Measurements from ENCODE around the gene ARL10.

ARL10 gene

DNA sequence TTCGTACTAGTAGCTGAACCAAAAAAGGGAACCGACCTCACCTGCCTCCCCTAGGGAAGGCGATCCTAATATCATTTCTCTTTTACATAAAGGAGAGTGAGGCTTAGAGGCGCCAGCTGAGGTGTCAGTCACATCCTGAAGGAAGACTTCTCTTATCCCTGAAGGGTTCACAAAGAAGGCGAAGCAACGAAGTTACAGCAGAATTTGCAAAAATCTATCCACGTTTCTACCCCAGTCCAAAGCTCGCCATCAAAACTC lies 3.1 kb upstream of the ARL10 start:
- DNase-seq, result no peak

DNA sequence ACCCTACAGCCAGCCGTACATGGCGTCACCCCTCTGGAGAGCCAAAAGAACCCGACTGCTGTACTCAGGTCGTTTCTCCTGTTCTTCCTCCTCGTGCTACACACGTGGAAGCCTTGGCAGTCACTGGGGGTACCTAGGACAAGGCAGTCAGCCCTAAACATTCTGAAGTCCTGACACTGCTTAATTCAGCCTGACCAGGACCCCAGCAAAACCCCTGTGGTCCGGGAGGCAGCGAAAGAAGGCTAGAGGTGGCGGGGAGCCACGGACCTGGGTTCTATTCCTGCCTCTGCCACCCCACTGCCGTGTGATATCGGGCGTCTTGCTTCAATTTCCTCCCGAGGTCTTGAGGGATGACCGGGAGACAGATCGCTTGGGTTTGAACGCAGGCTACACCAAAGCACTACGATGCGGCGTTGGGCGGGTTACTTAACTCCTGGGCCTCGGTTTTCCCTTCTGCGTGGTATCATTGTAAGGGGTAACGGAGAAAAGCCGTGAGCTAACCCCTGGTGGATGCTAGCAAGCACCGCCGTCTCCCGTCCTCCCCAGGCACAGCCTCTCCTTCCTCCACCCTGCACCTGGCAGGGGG lies 429 bp upstream of the ARL10 start:
- no peak for DNase-seq

DNA sequence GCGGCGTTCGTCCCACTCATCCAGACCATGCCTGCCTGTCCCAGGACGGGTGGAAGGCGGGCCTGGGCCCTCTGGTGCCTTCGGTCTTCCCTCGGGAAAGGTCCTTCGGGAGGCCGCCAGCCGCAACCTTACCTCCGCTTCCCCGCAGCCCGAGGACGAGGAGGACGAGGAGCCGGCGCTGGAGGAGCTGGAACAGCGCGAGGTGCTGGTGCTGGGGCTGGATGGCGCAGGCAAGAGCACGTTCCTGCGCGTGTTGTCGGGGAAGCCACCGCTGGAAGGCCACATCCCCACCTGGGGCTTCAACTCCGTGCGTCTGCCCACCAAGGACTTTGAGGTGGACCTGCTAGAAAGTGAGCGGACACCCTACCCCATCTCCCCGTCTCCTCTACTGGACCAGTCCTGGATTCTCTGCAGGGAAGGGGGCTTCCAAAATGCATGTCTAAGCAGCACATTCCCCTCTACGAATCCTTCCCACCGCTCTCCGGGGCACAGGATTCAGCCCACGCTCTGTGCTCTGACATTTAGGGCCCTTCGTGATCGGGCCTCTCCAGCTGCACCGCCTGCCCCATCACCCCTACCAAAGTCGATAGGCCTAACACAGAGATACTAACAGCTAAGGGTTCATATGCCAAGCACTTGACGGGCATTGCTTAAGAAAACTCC lies 1.1 kb downstream of the ARL10 start:
- DNase-seq, result no peak

DNA sequence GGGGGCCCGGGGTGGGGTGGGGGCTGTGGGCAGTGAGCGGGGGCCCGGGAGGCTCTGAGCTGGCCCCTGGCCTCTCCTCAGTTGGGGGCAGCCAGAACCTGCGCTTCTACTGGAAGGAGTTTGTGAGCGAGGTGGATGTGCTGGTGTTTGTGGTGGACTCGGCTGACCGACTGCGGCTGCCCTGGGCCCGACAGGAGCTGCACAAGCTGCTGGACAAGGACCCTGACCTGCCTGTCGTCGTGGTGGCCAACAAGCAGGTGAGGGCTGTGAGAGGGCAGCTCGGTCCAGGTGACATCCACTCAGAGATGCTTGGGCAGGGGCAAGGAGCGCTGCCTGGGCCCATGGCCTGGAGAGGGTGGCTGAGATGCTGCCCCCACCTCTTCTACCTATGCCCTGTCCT lies 3.4 kb downstream of the ARL10 start:
- DNase-seq, result no peak

DNA sequence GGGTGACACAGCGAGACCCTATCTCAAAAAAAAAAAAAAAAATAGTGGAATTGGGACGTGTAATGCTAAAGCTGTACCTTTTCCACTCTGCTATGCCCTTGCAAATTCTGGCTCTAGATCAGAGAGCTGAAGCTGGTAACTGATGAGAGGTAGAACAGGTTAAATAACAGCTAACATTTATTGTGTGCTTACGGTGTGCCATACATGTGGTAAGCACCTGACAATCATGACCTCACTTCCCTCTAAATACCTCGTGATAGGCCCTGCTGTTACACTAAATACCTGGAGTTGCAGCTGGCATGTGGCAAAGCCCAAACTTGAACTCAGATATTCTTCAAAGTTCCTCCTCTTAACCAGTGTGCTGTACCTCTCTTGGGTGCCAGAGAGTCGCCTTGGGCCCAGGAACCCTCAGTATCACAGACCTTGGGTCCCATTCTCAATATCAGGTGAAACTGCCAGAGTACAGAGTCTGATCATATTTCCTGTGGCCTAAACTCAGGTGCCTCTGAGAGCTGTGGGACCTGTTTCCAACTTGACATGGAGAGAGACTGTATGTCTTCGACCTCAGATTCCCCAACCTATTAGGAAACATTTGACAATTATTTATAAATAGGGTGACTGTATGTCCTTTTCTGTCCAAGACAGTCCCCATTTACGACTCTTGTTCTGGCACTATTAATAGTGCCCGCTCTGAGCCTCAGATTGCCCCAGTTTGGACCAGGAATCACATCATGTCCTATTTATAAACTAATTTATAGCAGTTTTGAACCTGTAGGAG lies 4.8 kb downstream of the ARL10 start:
- DNase-seq, result no peak

DNA sequence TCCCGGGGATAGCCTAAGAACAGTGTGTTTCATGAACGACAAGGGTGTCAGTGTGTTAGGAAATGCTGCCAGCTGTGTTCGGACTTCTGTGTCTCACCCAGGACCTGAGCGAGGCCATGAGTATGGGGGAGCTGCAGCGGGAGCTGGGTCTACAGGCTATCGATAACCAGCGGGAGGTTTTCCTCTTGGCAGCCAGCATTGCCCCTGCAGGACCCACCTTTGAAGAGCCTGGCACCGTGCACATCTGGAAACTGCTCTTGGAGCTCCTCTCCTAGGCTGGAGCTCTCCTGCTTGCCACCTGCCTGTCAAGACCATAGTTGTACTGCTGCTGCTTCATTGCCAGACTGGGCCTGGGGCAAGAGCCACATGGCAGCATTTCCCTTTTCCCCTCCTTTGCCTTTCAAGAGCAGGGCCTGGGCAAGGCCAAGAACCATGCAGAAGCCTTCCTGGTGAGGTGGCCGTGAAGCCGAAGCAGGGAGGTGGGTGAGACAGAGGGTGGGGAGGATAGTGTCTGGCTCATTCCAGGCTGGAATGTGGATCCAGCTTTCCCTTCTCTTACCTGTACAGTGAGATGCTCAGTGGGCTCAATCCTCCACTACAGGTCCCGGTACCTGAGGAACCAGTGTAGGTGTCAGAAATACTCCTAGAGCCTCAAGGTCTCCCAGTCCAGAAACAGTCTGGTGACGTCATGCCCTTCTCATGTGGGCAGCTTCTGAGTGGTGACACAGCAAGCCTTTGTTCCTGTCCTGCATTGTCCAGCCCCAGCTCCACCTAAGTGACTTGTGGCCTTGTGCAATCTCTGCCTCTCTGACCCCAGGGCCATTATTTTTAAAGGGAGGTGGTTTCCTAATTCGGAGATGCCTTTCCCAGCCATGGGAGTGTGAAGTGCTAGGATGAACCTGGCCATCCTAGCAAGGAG lies 6.6 kb downstream of the ARL10 start:
- DNase-seq, result no peak

DNA sequence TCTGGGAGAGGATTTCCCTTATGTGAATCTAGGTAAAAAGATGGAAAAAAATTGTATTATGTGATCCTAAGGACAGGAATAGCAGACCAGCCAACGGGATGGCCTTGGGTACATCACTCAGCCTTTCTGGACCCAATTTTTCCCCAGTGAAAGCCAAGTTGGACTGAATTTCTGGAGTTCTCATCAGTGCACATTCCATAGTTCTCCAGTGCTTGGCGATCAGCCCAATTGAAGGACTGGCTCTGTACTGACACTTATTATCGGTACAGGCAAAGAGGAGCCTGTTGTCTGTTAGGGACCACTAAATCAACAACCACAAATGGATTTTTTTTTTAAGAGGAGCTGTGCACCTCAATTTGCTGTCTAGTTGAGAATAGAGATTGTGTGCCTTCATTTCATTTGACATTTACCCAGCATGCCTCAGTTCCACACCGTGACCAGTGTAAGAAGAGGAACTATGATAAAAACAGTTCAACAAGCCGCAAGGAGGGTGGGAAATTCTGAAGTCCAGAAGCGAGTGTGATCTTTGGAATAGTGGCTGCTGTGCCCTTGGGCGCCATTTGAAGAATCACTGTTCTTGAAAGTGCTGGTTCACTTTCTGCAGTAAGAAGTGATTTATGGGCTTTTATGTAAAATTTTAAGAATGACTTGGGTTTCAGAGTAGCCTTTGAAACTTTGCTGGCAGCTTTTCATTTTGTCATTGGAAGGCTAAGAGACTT lies 8.0 kb downstream of the ARL10 start:
- no peak for DNase-seq

DNA sequence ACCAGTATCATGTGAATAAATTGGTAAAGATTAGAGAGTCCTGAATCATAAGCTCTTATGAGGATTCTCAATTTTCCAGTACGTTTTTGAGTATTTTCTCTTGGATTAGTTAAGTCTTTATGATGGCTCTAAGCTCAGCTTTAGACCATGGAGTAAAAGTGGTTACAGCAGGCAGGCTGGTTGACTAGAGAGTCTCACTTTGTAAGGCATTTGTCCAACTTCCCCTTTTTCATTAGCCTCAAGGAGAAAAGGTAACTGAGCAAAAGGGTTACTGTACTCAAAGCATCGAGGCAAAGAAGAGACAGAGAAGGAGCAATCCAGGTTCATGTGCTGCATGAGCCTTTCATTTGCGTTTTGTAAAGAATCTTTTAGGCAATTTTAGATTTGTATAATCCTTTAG lies 14.6 kb downstream of the ARL10 start:
- no peak for DNase-seq

DNA sequence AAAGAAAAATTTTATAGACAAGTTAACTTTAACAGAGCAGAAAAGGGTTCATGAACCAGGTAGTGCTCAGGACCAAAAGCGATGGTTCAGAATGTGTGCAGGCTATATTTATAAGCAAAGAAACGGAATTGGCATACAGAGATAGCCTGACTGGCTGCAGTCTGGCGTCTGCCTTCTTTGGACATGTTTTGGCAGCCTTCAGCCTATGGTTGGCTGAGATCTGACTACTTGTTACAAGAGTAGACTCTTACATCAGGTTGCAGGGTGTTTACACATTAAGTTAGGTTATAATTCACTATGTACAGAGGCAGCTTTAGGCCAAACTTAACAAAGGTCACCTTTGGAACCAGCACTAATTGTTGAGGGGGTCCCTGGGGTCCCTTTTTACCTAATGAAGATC lies 16.1 kb downstream of the ARL10 start:
- no peak for DNase-seq

DNA sequence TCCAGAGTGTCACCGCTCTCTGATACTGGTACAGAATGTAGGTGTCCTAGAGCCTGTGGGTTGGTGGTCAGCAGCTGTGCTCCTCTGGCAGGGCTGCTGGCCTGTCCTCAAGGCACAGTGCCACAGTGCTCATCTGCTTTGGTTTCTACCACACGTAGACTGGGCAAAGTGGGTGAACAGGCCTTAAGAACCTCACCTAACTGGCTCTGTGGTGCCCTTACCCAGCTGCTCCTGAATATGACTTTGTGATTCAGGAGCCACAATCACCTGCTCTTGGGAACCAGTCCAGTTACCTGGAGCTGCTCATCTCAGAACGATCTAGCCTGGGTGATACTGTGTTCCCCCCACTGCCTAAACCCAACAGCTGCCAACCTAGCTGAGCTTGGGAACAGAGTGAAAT lies 16.7 kb downstream of the ARL10 start:
- no peak for DNase-seq

DNA sequence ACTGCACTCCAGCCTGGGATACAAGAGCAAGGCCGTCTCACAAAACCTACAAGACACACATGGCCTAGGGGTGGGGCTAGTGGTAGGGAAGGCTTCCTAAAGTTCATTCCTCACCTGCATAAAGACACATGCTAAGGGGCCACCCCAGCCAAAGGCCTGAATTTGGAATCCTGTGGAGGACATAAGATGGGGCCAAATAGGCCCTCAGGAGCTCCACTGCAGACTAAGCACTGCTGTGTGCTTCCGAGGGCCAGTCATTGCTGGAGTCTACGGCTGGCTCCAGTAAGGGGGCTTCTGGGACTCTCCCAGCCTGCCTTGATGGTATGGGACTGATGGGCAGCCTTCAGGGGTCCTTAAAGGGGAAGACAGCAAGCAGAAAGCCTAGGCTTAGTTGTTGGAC lies 17.4 kb downstream of the ARL10 start:
- DNase-seq, result no peak

DNA sequence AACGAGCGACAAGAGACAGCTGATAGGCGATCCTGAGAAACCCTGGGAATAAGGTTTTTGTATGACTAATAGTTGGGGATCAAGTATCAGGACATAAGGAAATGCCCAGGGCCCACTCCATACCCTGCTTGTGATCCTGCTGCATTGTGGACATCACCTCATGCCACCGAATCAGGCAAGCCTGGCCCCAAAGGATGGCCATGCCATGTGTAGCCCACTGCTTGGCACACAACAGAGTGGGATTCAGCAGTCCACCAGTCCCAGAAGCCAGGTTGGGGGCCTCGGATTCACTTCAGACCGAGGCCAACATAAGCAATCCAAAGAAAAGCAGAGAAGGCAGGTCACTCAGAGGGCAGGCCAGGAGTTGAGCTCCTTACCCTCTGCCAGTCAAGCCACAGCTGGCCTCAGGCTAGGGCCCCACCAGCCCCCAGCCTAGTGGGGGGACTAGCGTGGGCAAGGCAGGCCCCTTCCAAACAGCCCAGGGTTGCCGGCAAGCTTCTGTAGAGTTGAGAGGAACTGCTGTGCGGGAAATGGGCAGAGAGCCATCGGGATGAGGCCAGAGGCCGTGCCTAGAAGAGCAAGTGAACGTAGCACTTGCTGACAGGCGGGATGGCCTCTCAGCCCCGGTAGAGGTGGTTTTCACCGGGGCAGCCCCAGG lies 18.1 kb downstream of the ARL10 start:
- DNase-seq, result no peak

DNA sequence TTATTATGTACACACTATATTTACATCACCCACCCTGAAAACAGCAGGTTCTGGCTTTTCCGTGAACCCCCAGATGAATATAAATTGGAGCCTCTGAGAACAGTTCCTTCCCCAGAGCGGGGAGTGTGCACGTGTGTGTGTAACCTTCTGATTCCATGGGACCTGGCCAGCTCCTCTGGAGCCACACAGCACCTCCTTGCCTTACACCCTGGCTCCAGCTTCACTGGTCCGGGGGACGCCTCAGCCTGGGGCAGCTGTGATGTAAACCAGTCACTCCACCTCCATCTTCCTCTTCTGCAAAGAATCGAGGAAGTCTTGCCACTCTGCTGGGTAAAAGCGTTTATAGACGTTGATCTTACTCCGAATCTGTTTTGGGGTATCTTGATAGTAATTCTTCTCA lies 18.7 kb downstream of the ARL10 start:
- DNase-seq, result no peak

DNA sequence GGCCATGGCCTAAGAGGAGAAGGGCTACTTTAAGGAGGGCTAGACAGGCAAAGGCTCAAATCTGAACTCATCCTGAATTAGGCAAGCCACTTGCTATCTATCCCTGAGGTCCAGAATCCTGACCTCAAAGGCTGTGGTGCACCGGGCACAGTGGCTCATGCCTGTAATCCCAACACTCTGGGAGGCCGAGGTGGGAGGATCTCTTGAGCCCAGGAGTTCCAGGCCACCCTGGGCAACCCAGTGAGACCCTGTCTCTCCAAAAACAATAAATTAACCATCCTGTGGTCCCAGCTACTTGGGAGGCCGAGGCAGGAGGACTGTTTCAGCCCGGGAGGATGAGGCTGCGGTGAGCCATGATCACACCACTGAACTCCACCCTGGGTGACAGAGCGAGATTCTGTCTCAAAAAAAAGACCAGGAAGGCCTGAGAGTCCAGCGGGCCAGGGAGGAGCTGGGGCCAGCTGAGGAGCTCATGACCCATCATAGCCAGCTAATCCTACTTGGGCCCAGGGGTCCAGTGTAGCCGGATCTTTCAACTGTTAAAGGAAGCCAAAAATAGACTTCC lies 19.2 kb downstream of the ARL10 start:
- DNase-seq, result no peak

DNA sequence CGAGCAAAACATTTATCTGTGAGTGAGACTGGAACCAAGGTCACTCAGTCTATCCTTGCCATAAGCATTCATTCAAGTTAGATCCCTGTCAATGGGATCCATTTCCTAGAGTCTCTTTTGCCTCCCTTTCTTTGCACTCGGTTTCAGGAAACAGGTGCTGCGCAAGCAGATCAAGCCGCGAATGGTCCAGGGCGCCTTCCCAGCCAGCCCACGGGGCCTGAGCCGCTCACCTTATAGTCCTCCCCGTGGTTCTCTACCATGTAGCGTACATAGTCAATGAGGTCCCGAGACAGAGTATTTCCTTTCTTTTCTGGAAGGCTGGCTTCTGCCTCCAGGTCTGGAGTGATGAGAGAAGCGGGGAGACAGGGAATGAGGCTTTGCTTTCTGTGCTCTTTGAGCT lies 19.7 kb downstream of the ARL10 start:
- no peak for DNase-seq

DNA sequence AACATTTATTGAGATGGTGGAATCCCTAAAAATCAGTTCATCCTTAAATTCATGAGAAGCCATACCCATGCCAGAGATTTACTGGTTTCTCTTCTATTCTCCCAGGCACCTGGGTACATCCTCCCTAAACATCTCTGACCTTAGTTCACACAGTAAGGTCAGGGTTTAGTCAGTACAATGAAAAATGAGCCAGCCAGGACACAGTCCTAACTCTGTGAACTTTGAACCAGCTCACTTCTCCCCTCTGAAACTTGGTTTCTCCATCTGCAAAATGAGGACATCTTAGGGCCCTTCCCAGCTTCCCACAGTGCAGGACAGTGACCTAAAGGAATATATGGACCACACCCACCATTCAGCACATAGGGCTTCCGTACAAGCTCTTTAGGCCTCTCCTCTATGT lies 21.2 kb downstream of the ARL10 start:
- no peak for DNase-seq

DNA sequence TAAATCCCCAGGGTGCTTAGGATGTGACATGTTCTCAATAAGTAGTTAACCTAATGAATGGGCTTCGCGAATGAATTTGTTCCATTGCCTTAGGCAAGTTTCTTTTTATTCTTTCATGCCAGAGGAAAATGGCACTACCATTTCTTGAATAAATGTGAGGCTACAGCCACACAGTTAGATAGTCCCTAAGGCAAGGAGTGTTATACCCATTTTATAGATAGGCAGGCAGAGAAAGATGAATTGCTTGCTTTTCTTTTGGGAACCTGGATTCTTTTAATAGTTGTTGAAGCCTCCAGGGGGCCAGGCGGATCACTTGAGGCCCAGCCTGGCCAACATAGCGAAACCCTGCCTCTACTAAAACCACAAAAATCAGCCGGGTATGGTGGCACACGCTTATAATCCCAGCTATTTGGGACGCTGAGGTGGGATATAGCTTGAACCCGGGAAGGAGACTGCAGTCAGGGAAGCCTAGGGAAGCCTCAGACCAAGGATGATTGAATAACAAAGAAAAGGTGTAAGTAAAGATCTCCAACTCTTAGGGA lies 22.2 kb downstream of the ARL10 start:
- no peak for DNase-seq

DNA sequence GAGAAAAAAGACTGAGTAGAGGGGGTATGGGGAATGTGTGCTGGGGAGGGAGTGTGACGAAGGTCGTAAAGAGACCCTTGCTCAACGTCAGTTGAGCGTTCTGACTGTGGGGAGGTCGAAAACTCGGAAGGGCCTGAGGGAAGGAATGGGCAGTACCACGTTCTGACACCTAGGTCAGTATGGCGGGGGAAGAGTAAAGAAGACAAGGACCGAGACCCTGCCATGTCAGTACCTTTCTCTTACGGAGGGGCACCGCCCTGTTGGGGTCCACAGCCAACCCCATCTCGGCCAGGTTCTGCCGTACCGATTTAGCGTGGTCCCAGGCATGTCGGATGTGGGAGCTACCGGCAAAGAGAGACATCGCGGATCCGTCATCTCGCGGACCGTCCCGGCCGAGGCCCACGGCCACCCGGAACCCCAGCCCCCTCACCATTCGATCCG lies 22.7 kb downstream of the ARL10 start:
- no peak for DNase-seq

DNA sequence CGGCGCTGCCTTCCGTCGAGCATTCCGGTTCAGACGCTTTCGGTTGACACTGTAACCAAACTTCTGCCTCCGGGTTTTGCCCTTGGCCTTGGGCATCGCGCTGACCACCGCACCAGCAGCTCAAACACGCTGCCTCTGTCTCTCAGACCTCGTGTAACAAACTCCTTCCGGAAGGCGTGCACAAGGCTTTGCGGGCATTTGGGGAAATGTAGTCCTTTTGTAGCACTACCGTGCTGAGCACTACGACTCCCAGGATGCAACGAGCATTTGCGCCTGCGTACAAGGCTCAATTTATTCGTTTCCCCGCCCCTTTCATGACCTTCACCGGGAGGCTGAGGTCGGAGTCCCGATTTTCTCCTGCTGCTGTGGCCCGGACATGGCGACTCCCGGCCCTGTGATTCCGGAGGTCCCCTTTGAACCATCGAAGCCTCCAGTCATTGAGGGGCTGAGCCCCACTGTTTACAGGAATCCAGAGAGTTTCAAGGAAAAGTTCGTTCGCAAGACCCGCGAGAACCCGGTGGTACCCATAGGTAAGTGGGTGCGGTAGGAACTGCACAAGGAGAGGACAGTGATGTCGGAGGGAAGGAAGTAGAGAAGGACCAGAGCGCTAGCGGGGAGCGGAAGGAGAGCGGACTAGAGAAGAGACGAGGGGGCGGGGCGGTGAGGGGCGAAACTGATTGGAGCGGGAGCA lies 23.3 kb downstream of the ARL10 start, which contains the start of the genes HIGD2A and NOP16:
Gene HIGD2A, plus strand, starts transcription at position 308 of the 691 bp plus-strand sequence. Its CDS starts 69 bp downstream, at position 377.
Gene NOP16, minus strand, starts transcription at position 155 of the 691 bp plus-strand sequence. Its CDS starts 59 bp downstream, at position 96.
- peak; percentile 99 for DNase-seq

Measured in stimulated activated CD8-positive, alpha-beta memory T cell treated with anti-CD3 and anti-CD28 coated beads, Interleukin-4, amount 100 ng/mL, for 48 hours (primary cell).